ENCODE measurements around the gene INHBB. TPM values are rescaled to one million over a fixed set of nuclear protein-coding genes. Genes with fewer than 3 reads are reported as not detected.

Gene INHBB
- total RNA-seq, 2 donors from 2014 or later, result 35.9 to 83.7 TPM

- intact Hi-C loops (cut with DNase I), result no loop called here
- TF ChIP-seq POLR2A (IDR thresholded peaks at IDR 0.05), result no peak
- TF ChIP-seq CTCF (IDR thresholded peaks at IDR 0.05), result no peak
- TF ChIP-seq POLR2AphosphoS5 (IDR thresholded peaks at IDR 0.05), result no peak
- H3K9me3 ChIP-seq, result no peaks in the 10 kb centered on the region
- DNase-seq (ENCODE audit: low spot score), result no peak
- no peak overlapping the region for H3K27ac ChIP-seq
- H3K4me1 ChIP-seq (replicated peaks), result no peaks in the 10 kb centered on the region
- 69% methylated on average over 13 of the region's 13 CpGs for WGBS
- no peak overlapping the region for H3K4me3 ChIP-seq
- H3K36me3 ChIP-seq, result no peaks in the 10 kb centered on the region
- H3K27me3 ChIP-seq (replicated peaks; ENCODE audit: insufficient read depth), result peaks cover 2% of the 10 kb centered on the region
These were observed 38.8 kb downstream of the INHBB start for GRCh38 chr2:120384486-120385354.

- WGBS, result 64% methylated on average over 4 of the region's 4 CpGs
- no peak for DNase-seq (ENCODE audit: low spot score)
- Histone ChIP-seq H3K4me1 (replicated peaks) (no peaks in the 10 kb centered on the region), H3K36me3 (no peaks in the 10 kb centered on the region), H3K27me3 (replicated peaks; ENCODE audit: insufficient read depth) (peaks cover 2% of the 10 kb centered on the region), H3K9me3 (no peaks in the 10 kb centered on the region), H3K27ac (no peak overlapping the region), H3K4me3 (no peak overlapping the region)
- TF ChIP-seq POLR2A (IDR thresholded peaks at IDR 0.05), result no peak
- no peak for TF ChIP-seq POLR2AphosphoS5 (IDR thresholded peaks at IDR 0.05)
- TF ChIP-seq CTCF (IDR thresholded peaks at IDR 0.05), result no peak
- intact Hi-C loops (cut with DNase I), result no loop called here
These were observed 39.6 kb downstream of the INHBB start for GRCh38 chr2:120385355-120386127.

- intact Hi-C loops (cut with DNase I), result no loop called here
- peaks cover 2% of the 10 kb centered on the region for H3K27me3 ChIP-seq (replicated peaks; ENCODE audit: insufficient read depth)
- H3K36me3 ChIP-seq, result no peaks in the 10 kb centered on the region
- no peaks in the 10 kb centered on the region for H3K9me3 ChIP-seq
- no peak overlapping the region for H3K27ac ChIP-seq
- TF ChIP-seq POLR2AphosphoS5 (IDR thresholded peaks at IDR 0.05) (no peak), CTCF (IDR thresholded peaks at IDR 0.05) (no peak)
- no peak overlapping the region for H3K4me3 ChIP-seq
- 84% methylated on average over 9 of the region's 9 CpGs for WGBS
- DNase-seq (ENCODE audit: low spot score), result no peak
- H3K4me1 ChIP-seq (replicated peaks), result no peaks in the 10 kb centered on the region
These were observed 42.5 kb downstream of the INHBB start for GRCh38 chr2:120388222-120389035.

DNA sequence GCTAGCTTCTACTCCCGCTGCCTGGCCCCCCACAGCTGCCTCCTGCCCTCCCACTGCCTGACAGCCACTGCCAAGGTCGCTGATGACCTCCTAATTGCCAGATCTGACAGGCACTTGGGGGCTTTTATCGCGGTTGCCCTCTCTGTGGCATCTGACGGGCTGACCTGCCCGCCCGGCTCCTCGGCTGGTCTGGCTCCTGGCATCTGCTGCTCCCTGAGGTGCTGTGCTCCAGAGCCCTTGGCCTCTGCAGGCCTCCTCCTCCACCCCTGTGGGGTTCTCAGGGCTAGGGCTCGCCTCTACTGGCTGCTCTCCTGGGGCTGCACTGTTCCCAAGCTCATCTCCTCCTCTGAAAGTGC, 43.1 kb downstream of the INHBB start:
- no peaks in the 10 kb centered on the region for H3K4me1 ChIP-seq (replicated peaks)
- H3K36me3 ChIP-seq, result no peaks in the 10 kb centered on the region
- H3K27me3 ChIP-seq (replicated peaks; ENCODE audit: insufficient read depth), result peaks cover 2% of the 10 kb centered on the region
- DNase-seq (ENCODE audit: low spot score), result no peak
- H3K4me3 ChIP-seq, result no peak overlapping the region
- no peak overlapping the region for H3K27ac ChIP-seq
- TF ChIP-seq CTCF (IDR thresholded peaks at IDR 0.05), result no peak
- no peak for TF ChIP-seq POLR2A (IDR thresholded peaks at IDR 0.05)
- TF ChIP-seq POLR2AphosphoS5 (IDR thresholded peaks at IDR 0.05), result no peak
- no peaks in the 10 kb centered on the region for H3K9me3 ChIP-seq
- 73% methylated on average over 9 of the region's 9 CpGs for whole genome bisulfite sequencing
- intact Hi-C loops (cut with DNase I), result no loop called here

Measured in prostate gland (tissue), 2 donors.